H9 (cell line): Measurements from ENCODE around the gene FBXO31. TPM values are rescaled to one million over a fixed set of nuclear protein-coding genes. Genes with fewer than 3 reads are reported as not detected.

Experiments
- DNase-seq: peaks from one replicate; pipeline ENCODE4 v3.0.0-alpha.2; 2017
- H2AFZ ChIP-seq: one replicate; pipeline ENCODE4 v1.6.1; 2013; ENCODE audit warnings: mild to moderate bottlenecking, low read length, control low read depth, moderate library complexity
- H2AK5ac ChIP-seq: 2 replicates; pipeline ENCODE4 v1.6.1; 2013; ENCODE audit warnings: low read length, control low read depth, mixed read lengths; ENCODE audit not compliant: insufficient read length
- H2BK120ac ChIP-seq: one replicate; pipeline ENCODE4 v1.6.1; 2013; ENCODE audit warnings: low read depth, mild to moderate bottlenecking, low read length, control low read depth, inconsistent platforms; ENCODE audit not compliant: poor library complexity, severe bottlenecking
- H2BK12ac ChIP-seq: 2 replicates; pipeline ENCODE4 v1.6.1; 2013; ENCODE audit warnings: low read length, control low read depth, mixed read lengths, low read depth; ENCODE audit not compliant: insufficient read length
- H2BK15ac ChIP-seq: 2 replicates; pipeline ENCODE4 v1.6.1; 2013; ENCODE audit warnings: low read depth, low read length, control low read depth
- H2BK20ac ChIP-seq: one replicate; pipeline ENCODE4 v1.6.1; 2013; ENCODE audit warnings: low read depth, mild to moderate bottlenecking, low read length, control low read depth, inconsistent platforms; ENCODE audit not compliant: poor library complexity, severe bottlenecking
- H2BK5ac ChIP-seq: 2 replicates; pipeline ENCODE4 v1.6.1; 2013; ENCODE audit warnings: low read length, control low read depth, mixed read lengths; ENCODE audit not compliant: insufficient read length
- H3K14ac ChIP-seq: 2 replicates; pipeline ENCODE4 v1.6.1; 2013; ENCODE audit warnings: low read length, control low read depth; ENCODE audit not compliant: insufficient read depth
- H3K18ac ChIP-seq: 2 replicates; pipeline ENCODE4 v1.6.1; 2013; ENCODE audit warnings: low read depth, mild to moderate bottlenecking, mixed read lengths, low read length, control low read depth; ENCODE audit not compliant: insufficient read length
- H3K23ac ChIP-seq: 2 replicates; pipeline ENCODE4 v1.6.1; 2013; ENCODE audit warnings: low read length, control low read depth, mixed read lengths, low read depth; ENCODE audit not compliant: insufficient read length
- H3K23me2 ChIP-seq: 2 replicates; pipeline ENCODE4 v1.6.1; 2013; ENCODE audit warnings: low read depth, mild to moderate bottlenecking, mixed read lengths, low read length, control low read depth; ENCODE audit not compliant: insufficient read length, poor library complexity, severe bottlenecking
- H3K27ac ChIP-seq: 2 replicates; pipeline ENCODE4 v1.5.1; 2013; ENCODE audit warnings: low read length, control low read depth, mixed read lengths, low read depth; ENCODE audit not compliant: insufficient read length
- H3K27me3 ChIP-seq: 2 replicates; pipeline ENCODE4 v1.6.1; 2013; ENCODE audit warnings: low read length, control low read depth, inconsistent platforms; ENCODE audit not compliant: insufficient read depth
- H3K4ac ChIP-seq: 2 replicates; pipeline ENCODE4 v1.6.1; 2013; ENCODE audit warnings: low read depth, mild to moderate bottlenecking, control low read depth, inconsistent platforms, low read length, moderate library complexity
- H3K4me1 ChIP-seq: 2 replicates; pipeline ENCODE4 v1.6.1; 2013; ENCODE audit warnings: low read length, control low read depth, inconsistent platforms; ENCODE audit not compliant: insufficient read depth
- H3K4me2 ChIP-seq: 2 replicates; pipeline ENCODE4 v1.6.1; 2013; ENCODE audit warnings: low read length, control low read depth, mixed read lengths; ENCODE audit not compliant: insufficient read length, insufficient read depth
- H3K56ac ChIP-seq: 2 replicates; pipeline ENCODE4 v1.6.1; 2013; ENCODE audit warnings: low read depth, mild to moderate bottlenecking, mixed read lengths, low read length, control low read depth; ENCODE audit not compliant: insufficient read length
- H3K79me1 ChIP-seq: 2 replicates; pipeline ENCODE4 v1.6.1; 2013; ENCODE audit warnings: low read depth, mild to moderate bottlenecking, moderate library complexity, low read length, control low read depth, inconsistent platforms; ENCODE audit not compliant: insufficient read depth, poor library complexity, severe bottlenecking
- H3K79me2 ChIP-seq: 2 replicates; pipeline ENCODE4 v1.6.1; 2013; ENCODE audit warnings: low read length, control low read depth, inconsistent platforms; ENCODE audit not compliant: insufficient read depth
- H3K9ac ChIP-seq: 2 replicates; pipeline ENCODE4 v1.6.1; 2013; ENCODE audit warnings: low read length, control low read depth, mixed read lengths; ENCODE audit not compliant: insufficient read length; ENCODE audit errors: extremely low read depth
- H3K9me3 ChIP-seq: one replicate; pipeline ENCODE4 v1.6.1; 2013; ENCODE audit warnings: low read depth, low read length, inconsistent platforms; ENCODE audit not compliant: control insufficient read depth
- H3T11ph ChIP-seq: one replicate; pipeline ENCODE4 v1.6.1; 2013; ENCODE audit warnings: mild to moderate bottlenecking, low read length, control low read depth, inconsistent platforms
- H4K20me1 ChIP-seq: one replicate; pipeline ENCODE4 v1.6.1; 2013; ENCODE audit not compliant: control insufficient read depth, insufficient read length, insufficient read depth
- H4K5ac ChIP-seq: 2 replicates; pipeline ENCODE4 v1.6.1; 2013; ENCODE audit warnings: low read depth, mild to moderate bottlenecking, mixed read lengths, low read length, control low read depth; ENCODE audit not compliant: insufficient read length
- H4K8ac ChIP-seq: replicated peaks from 2 replicates; pipeline ENCODE4 v1.6.1; 2013; ENCODE audit warnings: low read length, control low read depth, mixed read lengths, low read depth; ENCODE audit not compliant: insufficient read length
- H4K91ac ChIP-seq: 2 replicates; pipeline ENCODE4 v1.6.1; 2013; ENCODE audit warnings: low read depth, mild to moderate bottlenecking, moderate library complexity, mixed read lengths, low read length, control low read depth; ENCODE audit not compliant: insufficient read length
- H3K27ac Mint-ChIP-seq, 3 experiments: 2 replicates in 2 of 3; 3 replicates in 1 of 3; pipeline ENCODE4 v1.8.0; 2020 to 2021; ENCODE audit warnings: mixed read lengths in 3 of 3, mild to moderate bottlenecking in 1 of 3, moderate library complexity in 1 of 3
- H3K27me3 Mint-ChIP-seq: 2 replicates; pipeline ENCODE4 v1.8.0; 2021; ENCODE audit warnings: low read depth, mild to moderate bottlenecking, moderate library complexity, mixed read lengths
- H3K36me3 Mint-ChIP-seq, 3 experiments: 2 replicates in 2 of 3; 3 replicates in 1 of 3; pipeline ENCODE4 v1.8.0; 2020 to 2021; ENCODE audit warnings: low read depth in 3 of 3, mixed read lengths in 3 of 3; ENCODE audit not compliant: insufficient read depth in 1 of 3
- H3K4me1 Mint-ChIP-seq, 2 experiments: 2 replicates each; pipeline ENCODE4 v1.8.0; 2020; ENCODE audit warnings: mixed read lengths in 2 of 2
- H3K4me3 Mint-ChIP-seq, 2 experiments: 2 replicates in 1 of 2; 3 replicates in 1 of 2; pipeline ENCODE4 v1.8.0; 2020 to 2021; ENCODE audit warnings: mild to moderate bottlenecking in 2 of 2, mixed read lengths in 2 of 2, moderate library complexity in 1 of 2
- H3K9me3 Mint-ChIP-seq, 2 experiments: 2 replicates in 1 of 2; 3 replicates in 1 of 2; pipeline ENCODE4 v1.8.0; 2020; ENCODE audit warnings: mild to moderate bottlenecking in 2 of 2, mixed read lengths in 2 of 2, moderate library complexity in 1 of 2
- WGBS: extraction: QIAGEN DNeasy Blood & Tissue Kit; methylation state at CpG from one replicate; pipeline ENCODE4 v1.1.7; 2013; ENCODE audit warnings: missing lambda C conversion rate, low lambda C conversion rate, mixed read lengths; ENCODE audit not compliant: insufficient read length; ENCODE audit errors: extremely low coverage; 5-methylcytosine and 5-hydroxymethylcytosine counted together
- long read RNA-seq: library from polyadenylated mRNA; unstranded; transcript quantifications from one replicate; pipeline ENCODE4 v2.0.0, GENCODE V29; 2020
- total RNA-seq: library from RNA; stranded (reverse); gene quantifications from 2 replicates; pipeline ENCODE4 v1.2.1, GENCODE V29; 2021
- TF ChIP-seq, protein P1 (sequence below): fragments of 200-600 bp; sonication (generic); conservative IDR thresholded peaks from 3 replicates; pipeline ENCODE4 v1.8.0; 2021; ENCODE audit warnings: antibody characterized with exemption, mild to moderate bottlenecking

Gene FBXO31
- total RNA-seq: 24.2 and 26.6 TPM in 2 replicates
- long read RNA-seq, partial matches to known transcripts: 0 of 10 reads
- long read RNA-seq, other reads (novel, unspliced or antisense): 10 of 10 reads

DNA sequence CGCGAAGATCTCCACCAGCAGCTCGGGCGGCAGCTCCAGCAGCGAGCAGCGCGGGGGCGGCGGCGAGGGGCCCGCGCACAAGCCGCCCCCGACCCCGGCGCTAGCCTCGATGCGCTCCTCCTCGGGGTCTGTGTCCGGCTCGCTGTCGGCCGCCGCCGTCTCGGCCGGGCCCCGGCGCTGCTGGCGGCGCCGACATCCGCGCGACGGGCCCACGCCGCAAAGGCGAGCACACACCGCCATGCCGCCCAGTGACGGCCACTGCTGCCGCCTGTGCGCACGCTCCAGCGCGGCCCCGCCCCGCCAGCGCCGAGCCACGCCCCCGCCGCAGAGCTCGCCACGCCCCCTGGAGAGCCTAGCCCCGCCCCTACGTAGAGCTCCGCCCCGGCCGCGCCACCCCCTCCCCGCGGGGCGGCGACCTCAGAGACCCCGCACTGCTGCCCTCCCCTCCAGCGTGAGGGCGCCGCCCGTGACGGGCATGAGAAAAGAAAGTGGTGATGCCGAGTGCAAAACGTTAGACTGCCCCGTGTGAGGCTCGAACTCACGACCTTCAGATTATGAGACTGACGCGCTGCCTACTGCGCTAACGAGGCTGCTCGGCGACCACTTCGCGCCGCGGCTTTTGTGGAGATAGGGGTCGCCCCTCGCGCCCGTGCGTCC is at the start of gene FBXO31:
TSS of gene FBXO31 (minus strand) at position 272 of the 657 bp plus-strand sequence. CDS start at position 240, 32 bp downstream.
- TF ChIP-seq, protein P1, sequence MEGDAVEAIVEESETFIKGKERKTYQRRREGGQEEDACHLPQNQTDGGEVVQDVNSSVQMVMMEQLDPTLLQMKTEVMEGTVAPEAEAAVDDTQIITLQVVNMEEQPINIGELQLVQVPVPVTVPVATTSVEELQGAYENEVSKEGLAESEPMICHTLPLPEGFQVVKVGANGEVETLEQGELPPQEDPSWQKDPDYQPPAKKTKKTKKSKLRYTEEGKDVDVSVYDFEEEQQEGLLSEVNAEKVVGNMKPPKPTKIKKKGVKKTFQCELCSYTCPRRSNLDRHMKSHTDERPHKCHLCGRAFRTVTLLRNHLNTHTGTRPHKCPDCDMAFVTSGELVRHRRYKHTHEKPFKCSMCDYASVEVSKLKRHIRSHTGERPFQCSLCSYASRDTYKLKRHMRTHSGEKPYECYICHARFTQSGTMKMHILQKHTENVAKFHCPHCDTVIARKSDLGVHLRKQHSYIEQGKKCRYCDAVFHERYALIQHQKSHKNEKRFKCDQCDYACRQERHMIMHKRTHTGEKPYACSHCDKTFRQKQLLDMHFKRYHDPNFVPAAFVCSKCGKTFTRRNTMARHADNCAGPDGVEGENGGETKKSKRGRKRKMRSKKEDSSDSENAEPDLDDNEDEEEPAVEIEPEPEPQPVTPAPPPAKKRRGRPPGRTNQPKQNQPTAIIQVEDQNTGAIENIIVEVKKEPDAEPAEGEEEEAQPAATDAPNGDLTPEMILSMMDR: no peak
- Histone ChIP-seq H2BK5ac (no peak within 1 kb of the TSS), H3T11ph (no peak within 1 kb of the TSS), H3K14ac (peak within 1 kb of the TSS; percentile 90), H3K18ac (peak within 1 kb of the TSS; percentile 80), H3K9ac (peak within 1 kb of the TSS; percentile 52), H2BK20ac (no peak within 1 kb of the TSS), H3K27ac (no peak within 1 kb of the TSS), H3K9me3 (no peaks in the 10 kb centered on the region), H3K79me1 (peaks cover 3% of the 10 kb centered on the region), H3K4ac (no peak within 1 kb of the TSS), H3K23ac (no peak within 1 kb of the TSS), H2AFZ (no peak within 1 kb of the TSS), H3K27me3 (no peaks in the 10 kb centered on the region), H2BK12ac (no peak within 1 kb of the TSS), H3K23me2 (peaks cover 8% of the 10 kb centered on the region), H2AK5ac (no peak within 1 kb of the TSS), H4K20me1 (no peaks in the 10 kb centered on the region), H3K4me1 (peaks cover 4% of the 10 kb centered on the region; the same call in 1 of the 2 replicates), H4K91ac (no peak within 1 kb of the TSS), H2BK15ac (no peak within 1 kb of the TSS), H3K79me2 (peaks cover 3% of the 10 kb centered on the region; the same call in 1 of the 2 replicates), H3K4me2 (peak within 1 kb of the TSS; percentile 47), H4K8ac (no peak within 1 kb of the TSS), H3K56ac (no peak within 1 kb of the TSS), H4K5ac (no peak within 1 kb of the TSS), H2BK120ac (no peak within 1 kb of the TSS)
- Mint-ChIP-seq H3K36me3 (peaks cover 6 to 8% (median 7%) of the 10 kb centered on the region in 3 experiments; a peak in 6 of 7 replicates), H3K4me3 (peak within 1 kb of the TSS; percentile 84 to 89), H3K27me3 (peaks cover 3% of the 10 kb centered on the region), H3K4me1 (peaks cover 27 to 38% of the 10 kb centered on the region in 2 experiments), H3K27ac (peak within 1 kb of the TSS; percentile 58 to 68 (median 59); a peak in 2 of 7 replicates), H3K9me3 (peaks cover 0 to 3% of the 10 kb centered on the region in 2 experiments; a peak in 2 of 5 replicates)
- peak; percentile 94 for DNase-seq
- no CpG with 5 or more reads among the region's 92 CpGs for WGBS
